ENCODE measurements around the gene PIK3R5.

Gene PIK3R5

GRCh38 chr17:8963014-8963413 is 2.5 kb downstream of the PIK3R5 start:
- TF ChIP-seq, protein P1, sequence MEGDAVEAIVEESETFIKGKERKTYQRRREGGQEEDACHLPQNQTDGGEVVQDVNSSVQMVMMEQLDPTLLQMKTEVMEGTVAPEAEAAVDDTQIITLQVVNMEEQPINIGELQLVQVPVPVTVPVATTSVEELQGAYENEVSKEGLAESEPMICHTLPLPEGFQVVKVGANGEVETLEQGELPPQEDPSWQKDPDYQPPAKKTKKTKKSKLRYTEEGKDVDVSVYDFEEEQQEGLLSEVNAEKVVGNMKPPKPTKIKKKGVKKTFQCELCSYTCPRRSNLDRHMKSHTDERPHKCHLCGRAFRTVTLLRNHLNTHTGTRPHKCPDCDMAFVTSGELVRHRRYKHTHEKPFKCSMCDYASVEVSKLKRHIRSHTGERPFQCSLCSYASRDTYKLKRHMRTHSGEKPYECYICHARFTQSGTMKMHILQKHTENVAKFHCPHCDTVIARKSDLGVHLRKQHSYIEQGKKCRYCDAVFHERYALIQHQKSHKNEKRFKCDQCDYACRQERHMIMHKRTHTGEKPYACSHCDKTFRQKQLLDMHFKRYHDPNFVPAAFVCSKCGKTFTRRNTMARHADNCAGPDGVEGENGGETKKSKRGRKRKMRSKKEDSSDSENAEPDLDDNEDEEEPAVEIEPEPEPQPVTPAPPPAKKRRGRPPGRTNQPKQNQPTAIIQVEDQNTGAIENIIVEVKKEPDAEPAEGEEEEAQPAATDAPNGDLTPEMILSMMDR (IDR thresholded peaks at IDR 0.05), result no peak

- TF ChIP-seq, protein P1 (IDR thresholded peaks at IDR 0.05), result no peak
Measured at GRCh38 chr17:8961829-8962228, 3.7 kb downstream of the PIK3R5 start.

GRCh38 chr17:8960325-8961140 is 5.0 kb downstream of the PIK3R5 start:
- TF ChIP-seq, protein P1 (IDR thresholded peaks at IDR 0.05), result no peak

DNA sequence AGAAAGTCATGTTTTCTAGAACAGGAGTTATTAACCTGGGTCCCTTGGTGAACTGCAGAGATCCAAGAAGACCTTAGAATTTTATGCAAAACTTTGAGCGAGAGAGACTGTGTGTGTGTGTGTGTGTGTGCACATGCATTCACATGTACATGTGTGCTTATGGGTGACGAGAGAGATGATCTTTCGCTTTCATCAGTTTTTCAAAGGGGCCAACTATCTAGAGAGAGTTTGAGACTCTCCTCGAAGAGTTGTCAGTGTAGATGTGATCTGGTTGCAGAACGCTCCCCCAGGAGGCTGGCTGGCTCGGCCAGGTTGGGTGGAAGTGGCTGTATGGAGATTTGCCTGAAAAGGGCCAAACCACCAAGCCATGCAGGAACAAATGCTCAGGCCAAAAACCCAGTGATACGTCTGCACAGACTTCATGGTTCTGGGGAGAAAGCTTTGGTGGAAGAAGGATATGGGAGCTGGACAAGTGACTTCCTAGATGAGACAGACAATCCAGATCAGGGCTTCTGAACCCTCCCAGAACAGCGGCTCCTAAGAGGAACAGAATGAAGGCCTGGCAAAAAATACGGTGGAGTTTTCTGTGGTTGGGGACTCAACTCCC is 6.1 kb downstream of the PIK3R5 start:
- TF ChIP-seq, protein P1 (IDR thresholded peaks at IDR 0.05), result no peak

DNA sequence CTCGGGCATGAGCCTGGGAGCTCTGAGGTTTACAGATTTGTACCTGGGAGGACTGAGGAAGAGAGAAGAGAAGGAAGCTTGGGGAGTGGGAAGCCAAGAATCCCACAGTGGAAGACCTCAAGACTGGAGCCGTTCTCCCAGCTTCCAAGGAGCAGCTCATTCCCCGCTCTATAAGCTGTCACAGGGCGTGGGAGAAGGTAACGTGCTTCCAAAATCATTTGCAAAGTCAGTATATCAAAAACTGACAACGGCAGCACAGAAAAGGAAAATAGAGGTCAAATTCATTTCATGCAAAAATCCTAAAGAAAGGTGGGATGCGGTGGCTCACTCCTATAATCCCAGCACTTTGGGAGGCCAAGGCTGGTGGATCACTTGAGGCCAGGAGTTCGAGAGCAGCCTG is 7.8 kb downstream of the PIK3R5 start:
- TF ChIP-seq, protein P1 (IDR thresholded peaks at IDR 0.05), result no peak

DNA sequence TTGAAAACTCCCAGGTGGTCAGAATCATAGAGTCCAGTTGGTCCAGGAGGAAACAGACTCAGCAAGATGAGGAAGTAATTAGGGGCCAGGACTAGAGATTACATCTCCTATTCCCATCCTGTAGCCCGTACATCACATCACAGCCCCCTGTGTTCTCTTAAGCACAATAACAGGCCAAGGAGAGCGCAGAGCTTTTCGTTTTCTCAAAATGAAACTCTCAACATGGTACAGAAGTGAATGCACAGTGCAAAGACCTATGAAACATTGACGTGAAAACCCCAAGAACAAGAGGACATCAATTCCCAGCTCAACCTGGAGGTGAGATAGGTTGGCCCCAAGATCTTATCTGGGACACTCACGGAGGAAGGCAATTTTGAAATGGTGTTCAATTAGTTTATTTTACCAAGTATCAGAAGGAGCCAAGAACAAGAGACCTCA is 9.0 kb downstream of the PIK3R5 start:
- TF ChIP-seq, protein P1 (IDR thresholded peaks at IDR 0.05), result no peak

DNA sequence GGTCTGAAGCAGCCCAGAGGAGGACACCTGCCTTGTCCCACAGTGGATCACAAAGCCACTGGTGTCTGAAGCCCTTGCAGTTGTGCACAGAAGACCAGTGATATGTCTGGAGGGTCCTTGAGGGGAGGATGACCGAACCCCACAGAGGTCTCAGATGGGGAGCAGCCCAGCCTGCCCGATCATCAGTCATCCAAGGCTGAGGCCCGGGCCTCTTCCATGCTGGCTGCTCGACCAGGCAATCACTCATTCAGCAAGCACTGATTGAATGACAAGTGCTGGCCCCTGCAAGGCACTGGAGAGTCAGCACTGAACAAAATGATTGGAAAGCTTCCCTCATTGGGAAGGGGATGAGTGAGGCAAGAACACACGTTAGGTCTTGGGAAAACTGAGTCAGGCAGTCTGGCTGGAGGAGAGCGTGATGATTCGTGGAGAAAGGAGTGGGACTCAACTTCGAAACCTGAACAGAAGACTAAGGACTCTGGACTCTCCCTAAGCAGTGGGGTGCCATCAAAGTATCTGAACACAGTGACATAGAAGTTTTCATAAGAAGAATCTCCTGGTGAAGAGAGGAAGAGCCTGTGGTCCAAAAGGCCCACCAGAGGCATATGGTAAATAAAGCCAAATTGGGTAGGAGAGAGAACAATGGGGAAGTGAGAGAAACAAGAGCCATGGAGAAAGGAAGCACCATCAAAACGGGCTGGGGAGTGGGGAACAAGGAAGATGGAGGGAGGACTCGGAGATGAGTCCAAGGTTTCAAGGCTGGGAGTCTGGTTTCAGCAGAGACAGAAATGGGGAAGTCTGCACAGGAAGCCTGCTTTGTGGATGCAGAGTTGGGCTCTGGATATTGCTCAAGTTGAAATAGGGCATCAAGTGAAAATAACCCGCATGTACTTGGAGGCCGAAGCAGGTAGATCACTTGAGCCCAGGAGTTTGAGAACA is 10.2 kb downstream of the PIK3R5 start:
- TF ChIP-seq, protein P1 (IDR thresholded peaks at IDR 0.05), result no peak

All from LNCAP (cell line).